ENCODE data around the gene MAPK1IP1L. TPM values are rescaled to one million over a fixed set of nuclear protein-coding genes. Genes with fewer than 3 reads are reported as not detected.

MAPK1IP1L gene
- total RNA-seq, 2 experiments from 2014 or later = 24.6 to 94.8 TPM

GRCh38 chr14:55103971-55104954 is 52.8 kb downstream of the MAPK1IP1L start:
- Histone ChIP-seq H2AFZ (ENCODE audit: low read length) (peak overlapping the region; percentile 82; the same call in 1 of the 2 replicates), H3K27ac (ENCODE audit: low read depth, low read length, poor library complexity, severe bottlenecking) (peak overlapping the region; percentile 92), H3K4me1 (ENCODE audit: insufficient read depth, low read length, poor library complexity, severe bottlenecking) (peaks cover 33% of the 10 kb centered on the region), H4K20me1 (ENCODE audit: insufficient read depth, low read length) (no peaks in the 10 kb centered on the region), H3K4me2 (ENCODE audit: low read length) (peak overlapping the region; percentile 68), H3K36me3 (ENCODE audit: insufficient read depth, low read length) (peaks cover 7% of the 10 kb centered on the region; the same call in 1 of the 2 replicates), H3K9me3 (ENCODE audit: low read length) (no peaks in the 10 kb centered on the region; the same call in 1 of the 2 replicates), H3K9me2 (ENCODE audit: insufficient read depth, low read length) (no peaks in the 10 kb centered on the region), H3K4me3 (ENCODE audit: low read depth, low read length, poor library complexity, severe bottlenecking) (no peak overlapping the region), H3K79me2 (ENCODE audit: insufficient read depth, low read depth, low read length) (no peaks in the 10 kb centered on the region)
- TF ChIP-seq EZH2phosphoT487 (IDR thresholded peaks at IDR 0.05; ENCODE audit: borderline replicate concordance, low read depth, low read length) = no peak
- no peak for TF ChIP-seq CTCF (conservative IDR thresholded peaks at IDR 0.05; ENCODE audit: low read length)
- peak; percentile 28 for DNase-seq (ENCODE audit: low spot score)
- ChIA-PET POLR2A (interaction anchor here (0.7 to 2.1 kb wide), 8 partner anchors 10 to 88 kb away, joined by 3 to 14 read pairs (median 4); no protein-coding TSS in a partner anchor), CTCF (ENCODE audit: unreplicated experiment) (interaction anchor here (1.0 kb wide), 1 partner anchor 7 kb away, joined by 5 read pairs; no protein-coding TSS in a partner anchor)
- BruUV-seq (replicated peaks) = no TSS peak
- intact Hi-C loops (cut with micrococcal nuclease; ENCODE audit: unreplicated experiment) = loop anchor here (5.0 to 10.0 kb wide), 2 partner anchors 88 to 481 kb away; partner anchors contain the start of genes DLGAP5 and KTN1

GRCh38 chr14:55105991-55106390 is 54.5 kb downstream of the MAPK1IP1L start:
- Histone ChIP-seq H3K36me3 (ENCODE audit: insufficient read depth, low read length) (peaks cover 7% of the 10 kb centered on the region; the same call in 1 of the 2 replicates), H3K4me2 (ENCODE audit: low read length) (no peak overlapping the region), H3K4me3 (ENCODE audit: low read depth, low read length, poor library complexity, severe bottlenecking) (no peak overlapping the region), H4K20me1 (ENCODE audit: insufficient read depth, low read length) (no peaks in the 10 kb centered on the region), H3K79me2 (ENCODE audit: insufficient read depth, low read depth, low read length) (no peaks in the 10 kb centered on the region), H3K4me1 (ENCODE audit: insufficient read depth, low read length, poor library complexity, severe bottlenecking) (peaks cover 33% of the 10 kb centered on the region), H3K9me2 (ENCODE audit: insufficient read depth, low read length) (no peaks in the 10 kb centered on the region), H2AFZ (ENCODE audit: low read length) (no peak overlapping the region), H3K27ac (ENCODE audit: low read depth, low read length, poor library complexity, severe bottlenecking) (no peak overlapping the region), H3K9me3 (ENCODE audit: low read length) (no peaks in the 10 kb centered on the region; the same call in 1 of the 2 replicates)
- BruUV-seq (replicated peaks) = no TSS peak
- TF ChIP-seq CTCF (conservative IDR thresholded peaks at IDR 0.05; ENCODE audit: low read length) (no peak), EZH2phosphoT487 (IDR thresholded peaks at IDR 0.05; ENCODE audit: borderline replicate concordance, low read depth, low read length) (no peak)
- CTCF ChIA-PET (ENCODE audit: unreplicated experiment) = no interaction called here
- POLR2A ChIA-PET = interaction anchor here (0.9 to 1.1 kb wide), 2 partner anchors 8 to 14 kb away, joined by 3 read pairs; no protein-coding TSS in a partner anchor
- intact Hi-C loops (cut with micrococcal nuclease; ENCODE audit: unreplicated experiment) = loop anchor here (10.0 kb wide), 1 partner anchor 479 kb away; the partner anchor contains the start of gene KTN1
- no peak for DNase-seq (ENCODE audit: low spot score)
